ENCODE measurements around the gene RPH3AL.

RPH3AL gene

DNA sequence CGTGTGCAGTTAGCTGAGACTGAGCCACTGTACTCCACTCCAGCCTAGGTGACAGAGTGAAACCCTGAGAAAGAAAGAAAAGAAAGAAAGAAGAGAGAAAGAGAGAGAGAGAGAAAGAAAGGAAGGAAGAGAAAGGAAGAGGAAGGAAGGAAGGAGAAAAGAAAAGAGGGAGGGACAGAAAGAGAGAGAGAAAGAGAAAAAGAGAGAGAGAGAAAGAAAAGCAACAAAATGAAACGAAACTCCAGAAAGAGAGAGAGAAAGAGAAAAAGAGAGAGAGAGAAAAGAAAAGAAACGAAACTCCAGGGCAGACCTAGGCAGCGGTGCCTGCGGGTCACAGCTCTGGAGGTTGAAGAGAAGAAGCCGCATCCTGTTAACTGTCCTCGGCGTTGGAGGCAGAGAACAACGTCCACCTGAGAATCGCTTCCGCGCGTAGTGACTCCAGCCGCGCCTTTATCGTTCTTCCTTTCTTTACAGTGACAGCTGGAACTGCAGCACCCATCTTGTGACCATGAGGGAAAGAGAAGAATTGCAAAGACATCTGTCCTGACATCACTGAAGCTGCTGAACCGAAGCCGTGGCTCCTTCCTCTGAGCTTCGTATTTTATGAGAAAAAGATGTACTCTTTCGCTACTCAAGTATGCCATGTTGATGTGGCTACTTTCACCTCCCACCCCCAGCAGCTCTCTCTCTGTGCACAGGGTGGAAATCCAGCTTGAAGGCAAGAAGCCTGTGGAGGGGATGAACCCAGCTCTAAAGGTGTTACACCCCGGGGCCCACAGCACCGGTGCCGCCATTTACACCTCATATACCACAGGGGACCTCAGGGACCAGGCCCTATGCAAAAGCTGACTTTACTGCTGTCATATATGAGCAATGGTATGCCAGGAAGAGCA lies 114.3 kb downstream of the RPH3AL start (continued):
- TF ChIP-seq, protein P1, sequence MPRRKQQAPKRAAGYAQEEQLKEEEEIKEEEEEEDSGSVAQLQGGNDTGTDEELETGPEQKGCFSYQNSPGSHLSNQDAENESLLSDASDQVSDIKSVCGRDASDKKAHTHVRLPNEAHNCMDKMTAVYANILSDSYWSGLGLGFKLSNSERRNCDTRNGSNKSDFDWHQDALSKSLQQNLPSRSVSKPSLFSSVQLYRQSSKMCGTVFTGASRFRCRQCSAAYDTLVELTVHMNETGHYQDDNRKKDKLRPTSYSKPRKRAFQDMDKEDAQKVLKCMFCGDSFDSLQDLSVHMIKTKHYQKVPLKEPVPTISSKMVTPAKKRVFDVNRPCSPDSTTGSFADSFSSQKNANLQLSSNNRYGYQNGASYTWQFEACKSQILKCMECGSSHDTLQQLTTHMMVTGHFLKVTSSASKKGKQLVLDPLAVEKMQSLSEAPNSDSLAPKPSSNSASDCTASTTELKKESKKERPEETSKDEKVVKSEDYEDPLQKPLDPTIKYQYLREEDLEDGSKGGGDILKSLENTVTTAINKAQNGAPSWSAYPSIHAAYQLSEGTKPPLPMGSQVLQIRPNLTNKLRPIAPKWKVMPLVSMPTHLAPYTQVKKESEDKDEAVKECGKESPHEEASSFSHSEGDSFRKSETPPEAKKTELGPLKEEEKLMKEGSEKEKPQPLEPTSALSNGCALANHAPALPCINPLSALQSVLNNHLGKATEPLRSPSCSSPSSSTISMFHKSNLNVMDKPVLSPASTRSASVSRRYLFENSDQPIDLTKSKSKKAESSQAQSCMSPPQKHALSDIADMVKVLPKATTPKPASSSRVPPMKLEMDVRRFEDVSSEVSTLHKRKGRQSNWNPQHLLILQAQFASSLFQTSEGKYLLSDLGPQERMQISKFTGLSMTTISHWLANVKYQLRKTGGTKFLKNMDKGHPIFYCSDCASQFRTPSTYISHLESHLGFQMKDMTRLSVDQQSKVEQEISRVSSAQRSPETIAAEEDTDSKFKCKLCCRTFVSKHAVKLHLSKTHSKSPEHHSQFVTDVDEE (CRISPR knock-in tag; IDR thresholded peaks at IDR 0.05) = no peak

DNA sequence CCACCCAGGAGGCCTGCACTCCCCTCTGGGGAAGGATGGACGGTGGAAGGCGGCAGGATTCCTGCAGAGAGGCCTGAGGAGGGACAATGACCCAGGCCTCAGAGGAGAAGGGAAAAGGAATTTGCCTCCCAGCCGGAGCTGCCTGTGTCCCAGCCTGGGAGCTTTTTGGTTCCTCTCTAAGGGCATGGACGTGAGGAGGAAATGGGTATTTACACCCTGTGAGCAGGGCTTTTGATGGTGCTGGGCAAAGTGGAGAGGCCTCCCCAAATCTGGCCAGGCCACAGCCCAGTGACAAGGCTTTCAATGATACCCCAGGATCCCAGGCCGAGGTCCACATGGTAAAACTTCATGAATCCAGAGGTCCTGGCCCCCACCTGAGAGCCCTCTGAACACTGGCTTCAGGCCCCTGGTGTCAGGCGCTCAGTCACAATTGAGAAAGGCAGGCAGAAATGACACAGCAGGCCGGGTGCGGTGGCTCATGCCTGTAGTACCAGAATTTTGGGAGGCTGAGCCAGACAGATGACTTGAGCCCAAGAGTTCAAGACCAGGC lies 115.1 kb downstream of the RPH3AL start:
- no peak for TF ChIP-seq ZNF70 (CRISPR knock-in tag; IDR thresholded peaks at IDR 0.05)
- TF ChIP-seq, protein P2, sequence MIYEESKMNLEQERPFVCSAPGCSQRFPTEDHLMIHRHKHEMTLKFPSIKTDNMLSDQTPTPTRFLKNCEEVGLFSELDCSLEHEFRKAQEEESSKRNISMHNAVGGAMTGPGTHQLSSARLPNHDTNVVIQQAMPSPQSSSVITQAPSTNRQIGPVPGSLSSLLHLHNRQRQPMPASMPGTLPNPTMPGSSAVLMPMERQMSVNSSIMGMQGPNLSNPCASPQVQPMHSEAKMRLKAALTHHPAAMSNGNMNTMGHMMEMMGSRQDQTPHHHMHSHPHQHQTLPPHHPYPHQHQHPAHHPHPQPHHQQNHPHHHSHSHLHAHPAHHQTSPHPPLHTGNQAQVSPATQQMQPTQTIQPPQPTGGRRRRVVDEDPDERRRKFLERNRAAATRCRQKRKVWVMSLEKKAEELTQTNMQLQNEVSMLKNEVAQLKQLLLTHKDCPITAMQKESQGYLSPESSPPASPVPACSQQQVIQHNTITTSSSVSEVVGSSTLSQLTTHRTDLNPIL (CRISPR knock-in tag; IDR thresholded peaks at IDR 0.05; ENCODE audit: low read depth) = no peak
- TF ChIP-seq ZFP3 (CRISPR knock-in tag; IDR thresholded peaks at IDR 0.05) = no peak
- TF ChIP-seq, protein P3, sequence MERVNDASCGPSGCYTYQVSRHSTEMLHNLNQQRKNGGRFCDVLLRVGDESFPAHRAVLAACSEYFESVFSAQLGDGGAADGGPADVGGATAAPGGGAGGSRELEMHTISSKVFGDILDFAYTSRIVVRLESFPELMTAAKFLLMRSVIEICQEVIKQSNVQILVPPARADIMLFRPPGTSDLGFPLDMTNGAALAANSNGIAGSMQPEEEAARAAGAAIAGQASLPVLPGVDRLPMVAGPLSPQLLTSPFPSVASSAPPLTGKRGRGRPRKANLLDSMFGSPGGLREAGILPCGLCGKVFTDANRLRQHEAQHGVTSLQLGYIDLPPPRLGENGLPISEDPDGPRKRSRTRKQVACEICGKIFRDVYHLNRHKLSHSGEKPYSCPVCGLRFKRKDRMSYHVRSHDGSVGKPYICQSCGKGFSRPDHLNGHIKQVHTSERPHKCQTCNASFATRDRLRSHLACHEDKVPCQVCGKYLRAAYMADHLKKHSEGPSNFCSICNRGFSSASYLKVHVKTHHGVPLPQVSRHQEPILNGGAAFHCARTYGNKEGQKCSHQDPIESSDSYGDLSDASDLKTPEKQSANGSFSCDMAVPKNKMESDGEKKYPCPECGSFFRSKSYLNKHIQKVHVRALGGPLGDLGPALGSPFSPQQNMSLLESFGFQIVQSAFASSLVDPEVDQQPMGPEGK (CRISPR knock-in tag; IDR thresholded peaks at IDR 0.05; ENCODE audit: borderline replicate concordance) = no peak
- no peak for TF ChIP-seq PPARA (CRISPR knock-in tag; IDR thresholded peaks at IDR 0.05; ENCODE audit: borderline replicate concordance)
- TF ChIP-seq SNAI2 (CRISPR knock-in tag; IDR thresholded peaks at IDR 0.05) = no peak
- TF ChIP-seq CSDC2 (CRISPR knock-in tag; IDR thresholded peaks at IDR 0.05) = no peak
- TF ChIP-seq ZNF8 (CRISPR knock-in tag; IDR thresholded peaks at IDR 0.05) = no peak
- TF ChIP-seq TOX (CRISPR knock-in tag; IDR thresholded peaks at IDR 0.05; ENCODE audit: borderline replicate concordance) = no peak
- TF ChIP-seq, protein P1 (CRISPR knock-in tag; IDR thresholded peaks at IDR 0.05) = no peak
- ATAC-seq = no peak

DNA sequence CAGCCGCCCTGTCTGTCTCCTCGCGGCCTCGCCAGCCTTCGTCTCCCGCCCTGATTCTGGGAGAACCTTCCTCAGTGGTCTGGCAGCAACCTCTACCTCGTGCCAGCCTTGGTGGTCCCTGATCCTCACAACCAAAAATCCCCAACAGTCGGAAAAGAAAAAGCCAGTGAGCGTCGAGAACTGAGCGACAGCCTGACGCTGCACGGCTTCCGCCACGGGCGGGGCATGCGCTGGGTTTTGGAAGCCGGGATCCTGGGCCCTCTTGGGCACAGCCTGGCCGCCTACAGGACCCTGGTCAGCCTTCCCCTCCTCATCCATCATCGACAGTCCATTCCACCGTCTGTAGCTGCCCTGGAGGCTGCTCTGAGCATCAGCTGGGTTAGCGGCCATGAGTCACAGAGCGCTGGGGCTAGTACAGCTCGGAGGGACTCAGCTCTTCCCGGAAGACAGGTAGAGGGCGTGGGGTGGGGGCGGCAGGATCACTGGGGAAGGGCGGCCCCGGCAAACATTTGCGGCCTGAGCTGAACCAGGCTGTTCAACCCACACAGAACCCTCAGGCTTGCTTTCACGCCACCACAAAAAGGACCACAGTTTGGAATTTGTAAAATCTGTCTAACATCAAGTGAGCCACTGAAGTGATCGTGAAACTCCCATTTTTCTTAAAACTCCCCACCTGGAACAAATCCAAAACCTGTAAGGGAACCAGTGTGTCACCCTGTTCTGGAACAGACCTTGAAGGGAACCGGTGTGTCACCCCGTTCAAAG lies 115.8 kb downstream of the RPH3AL start:
- TF ChIP-seq, protein P2 (CRISPR knock-in tag; IDR thresholded peaks at IDR 0.05; ENCODE audit: low read depth) = no peak
- TF ChIP-seq ZNF70 (CRISPR knock-in tag; IDR thresholded peaks at IDR 0.05) (no peak), TOX (CRISPR knock-in tag; IDR thresholded peaks at IDR 0.05; ENCODE audit: borderline replicate concordance) (no peak), ARNTL (CRISPR knock-in tag; IDR thresholded peaks at IDR 0.05; ENCODE audit: borderline replicate concordance, low read depth) (no peak), BACH2 (CRISPR knock-in tag; IDR thresholded peaks at IDR 0.05; ENCODE audit: borderline replicate concordance) (no peak), ISL1 (CRISPR knock-in tag; IDR thresholded peaks at IDR 0.05) (no peak), ESRRG (CRISPR knock-in tag; IDR thresholded peaks at IDR 0.05) (no peak), SNAI2 (CRISPR knock-in tag; IDR thresholded peaks at IDR 0.05) (no peak), ZC3H10 (CRISPR knock-in tag; IDR thresholded peaks at IDR 0.05) (no peak)
- TF ChIP-seq, protein P3 (CRISPR knock-in tag; IDR thresholded peaks at IDR 0.05; ENCODE audit: borderline replicate concordance) = no peak
- TF ChIP-seq, protein P4, sequence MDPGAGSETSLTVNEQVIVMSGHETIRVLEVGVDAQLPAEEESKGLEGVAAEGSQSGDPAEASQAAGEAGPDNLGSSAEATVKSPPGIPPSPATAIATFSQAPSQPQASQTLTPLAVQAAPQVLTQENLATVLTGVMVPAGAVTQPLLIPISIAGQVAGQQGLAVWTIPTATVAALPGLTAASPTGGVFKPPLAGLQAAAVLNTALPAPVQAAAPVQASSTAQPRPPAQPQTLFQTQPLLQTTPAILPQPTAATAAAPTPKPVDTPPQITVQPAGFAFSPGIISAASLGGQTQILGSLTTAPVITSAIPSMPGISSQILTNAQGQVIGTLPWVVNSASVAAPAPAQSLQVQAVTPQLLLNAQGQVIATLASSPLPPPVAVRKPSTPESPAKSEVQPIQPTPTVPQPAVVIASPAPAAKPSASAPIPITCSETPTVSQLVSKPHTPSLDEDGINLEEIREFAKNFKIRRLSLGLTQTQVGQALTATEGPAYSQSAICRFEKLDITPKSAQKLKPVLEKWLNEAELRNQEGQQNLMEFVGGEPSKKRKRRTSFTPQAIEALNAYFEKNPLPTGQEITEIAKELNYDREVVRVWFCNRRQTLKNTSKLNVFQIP (CRISPR knock-in tag; IDR thresholded peaks at IDR 0.05; ENCODE audit: borderline replicate concordance, low read depth) = no peak
- TF ChIP-seq, protein P1 (CRISPR knock-in tag; IDR thresholded peaks at IDR 0.05) = no peak
- no peak for ATAC-seq
